Epithelial cell of proximal tubule (primary cell): ENCODE measurements around the gene ZNF566. TPM values are rescaled to one million over a fixed set of nuclear protein-coding genes. Genes with fewer than 3 reads are reported as not detected.

Experiments
- DNase-seq: peaks from one replicate; pipeline ENCODE4 v3.0.0-alpha.2; 2011; ENCODE audit warnings: low read depth
- H3K4me3 ChIP-seq: 2 replicates; pipeline ENCODE4 v1.5.1; 2011; ENCODE audit warnings: low read depth, mild to moderate bottlenecking, low read length
- CTCF ChIP-seq: conservative IDR thresholded peaks from 2 replicates; pipeline ENCODE4 v1.5.1; 2012; ENCODE audit warnings: low read depth, mild to moderate bottlenecking, low read length
- total RNA-seq: library from RNA; depleted of rRNA; stranded (reverse); fragments of >200 nt; gene quantifications from 2 replicates; pipeline ENCODE4 v1.2.3, GENCODE V29; 2015

The ZNF566 gene
- total RNA-seq, 1 donor from 2014 or later, result 2.9 TPM

DNA sequence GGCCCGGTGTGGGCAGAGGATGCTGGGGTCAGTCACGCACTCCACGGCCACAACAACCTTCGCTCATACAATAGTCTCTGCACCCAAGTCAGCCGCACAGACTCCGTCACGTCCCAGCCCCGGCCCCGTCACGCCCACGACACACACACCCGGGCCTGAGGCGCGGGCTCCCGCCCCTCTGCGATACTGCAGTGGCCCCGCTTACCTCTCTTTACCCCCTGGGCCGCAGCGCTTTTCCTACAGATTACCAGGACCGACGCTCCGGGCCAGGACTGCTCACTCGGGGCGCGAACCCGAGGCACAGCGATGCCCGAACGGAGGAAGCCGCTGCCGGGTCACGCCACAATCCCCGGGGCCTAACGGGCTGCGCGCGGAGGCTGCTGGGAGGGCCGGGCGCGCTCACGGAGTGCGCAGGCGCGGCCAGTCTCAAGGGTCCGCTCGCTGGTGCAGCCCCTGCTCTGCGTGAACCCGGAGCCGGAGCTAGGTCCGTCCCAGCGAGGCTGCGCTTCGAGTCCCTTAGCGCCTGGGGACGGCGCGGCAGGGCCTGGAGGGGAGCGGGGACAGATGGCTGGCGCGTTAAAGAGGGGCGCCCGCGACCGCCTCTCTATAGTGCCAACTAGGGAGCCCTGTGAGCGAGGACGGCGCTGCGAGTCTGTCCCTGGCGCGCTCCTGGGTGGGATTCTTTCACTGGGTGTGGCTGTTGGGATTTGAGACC, 70.9 kb downstream of the ZNF566 start, which contains the start of gene ZFP82:
TSS of gene ZFP82 (minus strand) at position 358 of the 715 bp plus-strand sequence. CDS start 8,855 bp downstream, outside the sequence.
- H3K4me3 ChIP-seq, result peak within 1 kb of the TSS; percentile 76
- no peak for DNase-seq
- no peak for TF ChIP-seq CTCF

DNA sequence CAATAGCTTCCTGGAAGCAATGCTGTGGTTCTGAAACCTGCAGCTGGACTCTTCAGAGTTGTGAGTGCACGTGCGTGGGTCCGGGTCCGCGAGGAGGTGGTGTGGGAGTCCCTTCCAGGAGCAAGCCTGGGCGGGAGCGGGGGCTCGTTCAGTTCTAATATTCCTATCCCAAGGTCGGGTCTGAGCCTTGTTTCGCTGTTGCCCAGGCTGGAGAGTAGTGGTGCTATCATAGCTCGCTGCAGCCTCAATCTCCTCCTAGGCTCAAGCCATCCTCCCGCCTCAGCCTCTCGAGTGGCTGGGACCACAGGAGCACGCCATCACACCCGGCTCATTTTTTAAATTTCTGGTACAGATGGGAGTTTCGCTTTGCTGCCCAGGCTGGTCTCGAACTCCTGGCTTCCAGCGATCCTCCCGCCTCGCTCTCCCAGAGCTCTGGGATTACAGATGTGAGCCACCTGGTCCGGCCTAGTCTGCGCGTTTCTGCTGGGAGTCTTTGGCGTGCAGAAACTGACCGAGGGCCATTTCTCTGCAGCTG, 71.5 kb downstream of the ZNF566 start:
- no peak for DNase-seq
- no peak for TF ChIP-seq CTCF
- peak overlapping the region; percentile 76 for H3K4me3 ChIP-seq

GRCh38 chr19:36409841-36410240, 79.5 kb downstream of the ZNF566 start:
- TF ChIP-seq CTCF, result no peak
- DNase-seq, result no peak
- no peak overlapping the region for H3K4me3 ChIP-seq

DNA sequence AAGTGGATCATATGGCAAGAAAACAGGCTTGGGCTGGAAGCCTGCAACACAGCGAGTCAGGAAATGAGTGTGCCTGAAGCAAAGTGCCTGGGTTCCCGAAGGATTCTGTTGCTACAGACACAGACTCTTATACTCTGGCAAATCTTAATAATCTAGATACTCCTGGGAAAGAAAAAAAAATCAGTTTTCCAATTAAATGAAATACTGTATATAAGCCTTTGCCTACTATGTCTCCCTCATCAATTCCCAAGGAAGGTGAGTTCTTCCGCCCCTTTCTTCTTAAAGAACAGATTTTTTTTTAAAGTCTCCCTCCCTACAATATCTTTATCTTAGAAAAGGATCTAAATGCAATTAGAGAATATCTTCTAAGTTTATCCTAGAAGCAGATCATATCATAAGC, 81.3 kb downstream of the ZNF566 start:
- DNase-seq, result no peak
- no peak for TF ChIP-seq CTCF
- H3K4me3 ChIP-seq, result no peak overlapping the region

- DNase-seq, result no peak
- TF ChIP-seq CTCF, result no peak
Observed at GRCh38 chr19:36404498-36404897, 84.9 kb downstream of the ZNF566 start.

DNA sequence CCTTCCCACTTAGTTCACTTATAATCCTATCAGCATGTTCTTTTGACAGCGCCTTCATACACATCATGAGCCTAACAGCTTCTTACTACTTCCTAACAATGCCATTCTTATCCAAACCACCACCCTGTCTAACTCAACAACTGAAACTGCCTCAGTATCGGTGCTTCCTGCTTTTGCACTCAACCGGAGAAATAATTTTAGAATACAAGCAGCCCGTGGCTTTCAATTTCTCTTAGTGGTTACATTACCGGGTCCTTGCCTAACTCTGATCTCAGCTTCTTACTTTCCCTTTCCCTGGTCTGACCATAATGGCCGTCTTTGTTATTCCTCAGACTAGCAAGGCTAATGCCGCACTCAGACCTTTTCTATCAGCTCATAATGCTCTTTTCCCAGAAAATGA, 87.9 kb downstream of the ZNF566 start:
- TF ChIP-seq CTCF, result no peak
- H3K4me3 ChIP-seq, result no peak overlapping the region
- DNase-seq, result no peak

More at GRCh38 chr19:36404498-36404897, 84.9 kb downstream of the ZNF566 start:
- H3K4me3 ChIP-seq, result no peak overlapping the region

- no peak for DNase-seq
- TF ChIP-seq CTCF, result no peak
- H3K4me3 ChIP-seq, result no peak overlapping the region
Observed at GRCh38 chr19:36398571-36398970, 90.8 kb downstream of the ZNF566 start.
